Panc1 (cell line): ENCODE measurements around the gene CDS2. TPM values are rescaled to one million over a fixed set of nuclear protein-coding genes. Genes with fewer than 3 reads are reported as not detected.

Source experiments
- ATAC-seq: fragments of 200-7000 bp; cut with Tn5 transposase; 2 replicates; pipeline ENCODE4 v1.9.1; 2020; ENCODE audit warnings: mild to moderate bottlenecking, moderate library complexity
- BruUV-seq: library from RNA; stranded (reverse); fragments of 400-500 nt; replicated peaks from 2 replicates; lab custom pipeline; 2021; lab: Mats Ljungman, UMichigan
- CTCF ChIA-PET: fragments of 300-600 bp; sonication (Branson Sonifier 250); formaldehyde crosslinking; loops from one replicate; lab custom pipeline; 2022; ENCODE audit warnings: antibody characterized with exemption; lab: Charles Lee
- POLR2A ChIA-PET: fragments of 300-600 bp; sonication (Branson Sonifier 250); formaldehyde crosslinking; loops from one replicate; lab custom pipeline; 2022; ENCODE audit warnings: antibody characterized with exemption; lab: Charles Lee
- DNase-seq: peaks from one replicate; pipeline ENCODE4 v3.0.0-alpha.2; 2010; ENCODE audit warnings: low read depth, low spot score
- H3K27ac ChIP-seq: 2 replicates; pipeline ENCODE4 v1.5.1; 2011; ENCODE audit warnings: mild to moderate bottlenecking, low read length, inconsistent platforms
- H3K27me3 ChIP-seq: fragments of 200-500 bp; sonication (Bioruptor generic); 2 replicates; pipeline ENCODE4 v1.6.0; 2014; ENCODE audit warnings: low read length, inconsistent platforms; ENCODE audit not compliant: control insufficient read depth, insufficient read depth
- H3K36me3 ChIP-seq: fragments of 200-500 bp; sonication (Bioruptor generic); 2 replicates; pipeline ENCODE4 v1.5.1; 2014; ENCODE audit warnings: inconsistent platforms, mild to moderate bottlenecking, low read length, moderate library complexity; ENCODE audit not compliant: control insufficient read depth, insufficient read depth
- H3K4me1 ChIP-seq: 2 replicates; pipeline ENCODE4 v1.5.1; 2011; ENCODE audit warnings: inconsistent platforms, mild to moderate bottlenecking, low read length, moderate library complexity; ENCODE audit not compliant: control insufficient read depth, insufficient read depth
- H3K4me3 ChIP-seq, 2 experiments: 2 replicates each; pipeline ENCODE4 v1.5.1; 2011 to 2012; ENCODE audit warnings: low read depth in 2 of 2, low read length in 2 of 2, mild to moderate bottlenecking in 2 of 2, inconsistent platforms in 1 of 2, moderate library complexity in 1 of 2
- H3K9me3 ChIP-seq: fragments of 200-500 bp; sonication (Bioruptor generic); 2 replicates; pipeline ENCODE4 v1.5.1; 2014; ENCODE audit warnings: low read depth, mild to moderate bottlenecking, inconsistent platforms, low read length, moderate library complexity; ENCODE audit not compliant: control insufficient read depth, insufficient read depth
- POLR2AphosphoS5 ChIP-seq: IDR thresholded peaks from 2 replicates; pipeline ENCODE4 v1.6.1; 2012; ENCODE audit warnings: mild to moderate bottlenecking, low read depth, low read length, moderate library complexity
- SIN3A ChIP-seq: IDR thresholded peaks from 2 replicates; pipeline ENCODE4 v1.6.1; 2012; ENCODE audit warnings: low read depth, mild to moderate bottlenecking, low read length, moderate library complexity, borderline replicate concordance; ENCODE audit not compliant: insufficient read depth
- TCF7L2 ChIP-seq: IDR thresholded peaks from 2 replicates; pipeline ENCODE4 v1.6.1; 2011; ENCODE audit warnings: mild to moderate bottlenecking, low read depth, low read length, inconsistent platforms
- in situ Hi-C: cut with HindIII; loops from 2 replicates; pipeline ENCODE4 v1.10.0; 2016; ENCODE audit warnings: low sequenced_read_pairs, low pct_unique_long_range_greater_than_20kb
- intact Hi-C: fragments of 100-400 bp; cut with micrococcal nuclease; formaldehyde crosslinking; loops from one replicate; pipeline ENCODE4 v1.10.0; 2022; ENCODE audit not compliant: unreplicated experiment
- total RNA-seq: library from RNA; stranded (reverse); gene quantifications from one replicate; pipeline ENCODE4 v1.2.1, GENCODE V29; 2021; ENCODE audit not compliant: unreplicated experiment
- TF ChIP-seq, protein P1 (sequence below): fragments of 450-650 bp; IDR thresholded peaks from 2 replicates; pipeline ENCODE4 v1.5.1; 2017; ENCODE audit warnings: mild to moderate bottlenecking
- TF ChIP-seq, protein P2 (sequence below), 2 experiments: IDR thresholded peaks; 2 replicates each; pipeline ENCODE4 v1.6.1; 2011 to 2012; ENCODE audit warnings: low read depth in 2 of 2, control low read depth in 1 of 2, low read length in 1 of 2, mild to moderate bottlenecking in 1 of 2, moderate library complexity in 1 of 2; ENCODE audit not compliant: insufficient read depth in 1 of 2

The CDS2 gene
- total RNA-seq, 1 experiment from 2014 or later = 54.0 TPM

DNA sequence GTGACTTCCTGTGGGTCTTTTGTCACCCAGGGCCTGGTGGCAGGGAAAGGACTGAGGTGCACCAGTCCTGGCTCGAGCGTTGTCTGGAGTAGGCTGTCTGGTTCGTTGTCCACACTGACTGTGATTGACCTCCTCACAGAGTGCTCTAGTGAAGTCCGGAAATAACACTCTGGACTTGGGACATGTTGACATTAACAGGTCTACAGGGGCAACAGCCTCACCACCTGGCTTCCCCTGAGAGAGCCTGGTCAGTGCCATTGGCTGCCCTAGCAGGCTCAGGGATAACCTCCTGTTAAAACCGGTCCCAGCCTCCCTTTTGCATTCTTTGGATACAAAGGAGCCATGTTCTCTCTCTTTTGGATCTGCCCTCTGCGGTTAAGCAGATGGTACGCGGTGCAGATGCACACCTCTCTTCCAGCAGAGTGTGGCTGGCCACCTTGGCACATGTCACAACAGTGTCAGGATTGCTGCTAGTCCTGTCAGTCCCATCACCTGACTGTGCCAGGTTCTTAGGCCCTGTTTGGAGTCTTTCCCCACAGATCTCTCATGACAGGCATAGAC, 46.2 kb downstream of the CDS2 start:
- H3K9me3 ChIP-seq = no peaks in the 10 kb centered on the region
- no peak for DNase-seq
- intact Hi-C loops (no loop called here), in situ Hi-C loops (no loop called here)
- H3K36me3 ChIP-seq = no peaks in the 10 kb centered on the region
- ChIA-PET CTCF (no interaction called here), POLR2A (no interaction called here)
- H3K4me3 ChIP-seq = no peak overlapping the region
- H3K4me1 ChIP-seq = peaks cover 3% of the 10 kb centered on the region; the same call in 1 of the 2 replicates
- no peak for ATAC-seq
- H3K27me3 ChIP-seq = no peaks in the 10 kb centered on the region
- BruUV-seq = no TSS peak
- no peak overlapping the region for H3K27ac ChIP-seq
- TF ChIP-seq, protein P1, sequence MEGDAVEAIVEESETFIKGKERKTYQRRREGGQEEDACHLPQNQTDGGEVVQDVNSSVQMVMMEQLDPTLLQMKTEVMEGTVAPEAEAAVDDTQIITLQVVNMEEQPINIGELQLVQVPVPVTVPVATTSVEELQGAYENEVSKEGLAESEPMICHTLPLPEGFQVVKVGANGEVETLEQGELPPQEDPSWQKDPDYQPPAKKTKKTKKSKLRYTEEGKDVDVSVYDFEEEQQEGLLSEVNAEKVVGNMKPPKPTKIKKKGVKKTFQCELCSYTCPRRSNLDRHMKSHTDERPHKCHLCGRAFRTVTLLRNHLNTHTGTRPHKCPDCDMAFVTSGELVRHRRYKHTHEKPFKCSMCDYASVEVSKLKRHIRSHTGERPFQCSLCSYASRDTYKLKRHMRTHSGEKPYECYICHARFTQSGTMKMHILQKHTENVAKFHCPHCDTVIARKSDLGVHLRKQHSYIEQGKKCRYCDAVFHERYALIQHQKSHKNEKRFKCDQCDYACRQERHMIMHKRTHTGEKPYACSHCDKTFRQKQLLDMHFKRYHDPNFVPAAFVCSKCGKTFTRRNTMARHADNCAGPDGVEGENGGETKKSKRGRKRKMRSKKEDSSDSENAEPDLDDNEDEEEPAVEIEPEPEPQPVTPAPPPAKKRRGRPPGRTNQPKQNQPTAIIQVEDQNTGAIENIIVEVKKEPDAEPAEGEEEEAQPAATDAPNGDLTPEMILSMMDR = no peak
- TF ChIP-seq TCF7L2 (no peak), SIN3A (no peak), POLR2AphosphoS5 (no peak)
- TF ChIP-seq, protein P2, sequence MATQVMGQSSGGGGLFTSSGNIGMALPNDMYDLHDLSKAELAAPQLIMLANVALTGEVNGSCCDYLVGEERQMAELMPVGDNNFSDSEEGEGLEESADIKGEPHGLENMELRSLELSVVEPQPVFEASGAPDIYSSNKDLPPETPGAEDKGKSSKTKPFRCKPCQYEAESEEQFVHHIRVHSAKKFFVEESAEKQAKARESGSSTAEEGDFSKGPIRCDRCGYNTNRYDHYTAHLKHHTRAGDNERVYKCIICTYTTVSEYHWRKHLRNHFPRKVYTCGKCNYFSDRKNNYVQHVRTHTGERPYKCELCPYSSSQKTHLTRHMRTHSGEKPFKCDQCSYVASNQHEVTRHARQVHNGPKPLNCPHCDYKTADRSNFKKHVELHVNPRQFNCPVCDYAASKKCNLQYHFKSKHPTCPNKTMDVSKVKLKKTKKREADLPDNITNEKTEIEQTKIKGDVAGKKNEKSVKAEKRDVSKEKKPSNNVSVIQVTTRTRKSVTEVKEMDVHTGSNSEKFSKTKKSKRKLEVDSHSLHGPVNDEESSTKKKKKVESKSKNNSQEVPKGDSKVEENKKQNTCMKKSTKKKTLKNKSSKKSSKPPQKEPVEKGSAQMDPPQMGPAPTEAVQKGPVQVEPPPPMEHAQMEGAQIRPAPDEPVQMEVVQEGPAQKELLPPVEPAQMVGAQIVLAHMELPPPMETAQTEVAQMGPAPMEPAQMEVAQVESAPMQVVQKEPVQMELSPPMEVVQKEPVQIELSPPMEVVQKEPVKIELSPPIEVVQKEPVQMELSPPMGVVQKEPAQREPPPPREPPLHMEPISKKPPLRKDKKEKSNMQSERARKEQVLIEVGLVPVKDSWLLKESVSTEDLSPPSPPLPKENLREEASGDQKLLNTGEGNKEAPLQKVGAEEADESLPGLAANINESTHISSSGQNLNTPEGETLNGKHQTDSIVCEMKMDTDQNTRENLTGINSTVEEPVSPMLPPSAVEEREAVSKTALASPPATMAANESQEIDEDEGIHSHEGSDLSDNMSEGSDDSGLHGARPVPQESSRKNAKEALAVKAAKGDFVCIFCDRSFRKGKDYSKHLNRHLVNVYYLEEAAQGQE (IDR thresholded peaks at IDR 0.05; ENCODE audit: insufficient read depth in 1 of 2, low read depth in 2 of 2, low read length in 1 of 2) = no peak

DNA sequence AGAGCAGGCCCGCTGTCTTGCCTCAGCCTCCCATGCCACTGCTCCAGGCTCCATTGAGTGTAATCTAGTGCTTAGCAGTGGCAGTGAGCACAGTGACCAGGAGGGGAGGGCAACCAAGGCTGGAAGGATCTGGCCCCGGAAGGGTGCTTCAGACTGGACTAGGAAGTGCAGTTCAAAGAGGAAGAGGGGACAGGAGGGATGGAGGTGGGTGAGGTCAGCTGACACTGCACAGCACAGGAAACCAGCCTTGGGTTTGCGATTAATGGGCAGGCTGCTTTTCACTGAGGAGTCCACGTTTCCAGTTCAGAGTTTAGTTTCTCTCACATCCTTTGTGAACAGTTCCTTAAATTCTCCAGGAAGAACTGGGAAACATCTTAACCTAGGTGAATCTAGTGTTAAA, 46.9 kb downstream of the CDS2 start:
- in situ Hi-C loops = no loop called here
- no peak for TF ChIP-seq TCF7L2
- TF ChIP-seq, protein P2 (IDR thresholded peaks at IDR 0.05; ENCODE audit: insufficient read depth in 1 of 2, low read depth in 2 of 2, low read length in 1 of 2) = no peak
- TF ChIP-seq, protein P1 = no peak
- TF ChIP-seq POLR2AphosphoS5 = no peak
- TF ChIP-seq SIN3A = no peak

More for the DNA sequence above, 46.9 kb downstream of the CDS2 start:
- H3K4me3 ChIP-seq = no peak overlapping the region
- H3K9me3 ChIP-seq = no peaks in the 10 kb centered on the region
- POLR2A ChIA-PET = no interaction called here
- ATAC-seq = no peak
- H3K27me3 ChIP-seq = no peaks in the 10 kb centered on the region
- CTCF ChIA-PET = no interaction called here
- DNase-seq = no peak
- no peaks in the 10 kb centered on the region for H3K36me3 ChIP-seq
- BruUV-seq = no TSS peak
- intact Hi-C loops = no loop called here
- H3K27ac ChIP-seq = no peak overlapping the region
- H3K4me1 ChIP-seq = peaks cover 2% of the 10 kb centered on the region; the same call in 1 of the 2 replicates
